Mucosa of rectum (tissue), 2 donors: ENCODE results near the gene CORO2A.
A peak's percentile ranks its signal among the peaks of the same experiment; 100 is the strongest.

ENCODE experiments used
- H3K27ac ChIP-seq, 2 donors: one replicate each; pipeline ENCODE4 v1.7.0; 2013; ENCODE audit warnings: inconsistent platforms in 2 of 2, low read depth in 2 of 2, low read length in 2 of 2
- H3K27me3 ChIP-seq, 2 donors: one replicate each; pipeline ENCODE4 v1.7.0; 2013; ENCODE audit warnings: low read length in 2 of 2; ENCODE audit not compliant: control insufficient read depth in 2 of 2, insufficient read depth in 2 of 2
- H3K36me3 ChIP-seq, 2 donors: one replicate each; pipeline ENCODE4 v1.7.0; 2013; ENCODE audit warnings: low read length in 2 of 2; ENCODE audit not compliant: control insufficient read depth in 2 of 2, insufficient read depth in 2 of 2
- H3K4me1 ChIP-seq, 2 donors: one replicate each; pipeline ENCODE4 v1.7.0; 2013; ENCODE audit warnings: low read length in 2 of 2, mild to moderate bottlenecking in 1 of 2; ENCODE audit not compliant: control insufficient read depth in 2 of 2, insufficient read depth in 2 of 2
- H3K4me3 ChIP-seq, 2 donors: one replicate each; pipeline ENCODE4 v1.7.0; 2013; ENCODE audit warnings: low read length in 2 of 2
- H3K9ac ChIP-seq, 2 donors: one replicate each; pipeline ENCODE4 v1.7.0; 2013; ENCODE audit warnings: low read length in 2 of 2, low read depth in 1 of 2, mild to moderate bottlenecking in 1 of 2
- H3K9me3 ChIP-seq, 2 donors: one replicate each; pipeline ENCODE4 v1.7.0; 2013; ENCODE audit warnings: low read length in 2 of 2; ENCODE audit not compliant: control insufficient read depth in 2 of 2
- donor health status: healthy.
- donor health status: Normal muscosa, but diverticular disease.

CORO2A gene

DNA sequence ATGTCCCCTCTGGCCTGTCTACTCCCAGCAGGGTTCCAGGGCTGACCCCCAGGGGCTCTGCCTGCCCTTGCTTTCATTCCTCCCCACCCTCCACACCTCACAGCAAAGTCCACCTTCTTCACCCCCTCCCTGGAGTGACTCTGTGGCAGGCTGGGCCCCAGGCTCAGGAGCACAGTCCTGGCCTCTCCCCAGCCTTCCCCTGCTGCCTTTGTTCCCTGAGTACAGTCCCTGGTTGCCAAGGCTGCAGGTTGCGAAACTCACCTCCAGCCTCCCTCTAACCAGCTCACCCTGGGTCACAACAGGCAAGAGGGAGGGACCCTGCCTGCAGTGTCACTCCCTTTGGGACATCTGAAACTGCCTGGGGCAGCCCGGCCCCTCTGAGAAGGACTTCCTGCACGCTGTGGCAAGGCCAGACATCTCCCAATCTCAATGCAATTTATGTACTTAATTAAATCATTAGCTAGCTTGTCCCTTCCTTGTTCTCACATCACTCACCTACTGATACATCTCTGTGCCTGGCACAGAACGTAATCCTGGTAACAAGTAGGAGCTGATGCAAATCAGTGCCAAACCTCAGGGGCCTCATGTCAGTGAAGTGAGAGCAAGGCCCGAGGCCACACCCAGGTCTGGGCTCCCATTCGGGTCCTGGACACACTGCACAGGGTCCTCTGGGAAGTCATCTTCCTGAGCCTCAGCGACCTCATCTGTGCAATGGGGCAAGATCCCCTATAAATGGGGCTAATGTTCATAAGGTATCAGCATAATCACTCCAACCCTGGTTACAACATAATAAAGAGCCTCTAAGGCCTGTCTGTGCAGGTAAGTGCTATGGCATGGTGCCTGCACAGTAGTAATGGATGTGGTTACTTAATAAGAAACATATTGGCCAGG is 46.1 kb downstream of the CORO2A start:
- Histone ChIP-seq H3K27me3 (no peaks in the 10 kb centered on the region), H3K27ac (peak overlapping the region; percentile 95 to 98), H3K4me1 (peaks cover 46% of the 10 kb centered on the region in 2 donors), H3K9ac (peak overlapping the region; percentile 66 to 72), H3K9me3 (no peaks in the 10 kb centered on the region), H3K4me3 (no peak overlapping the region), H3K36me3 (peaks cover 0 to 2% of the 10 kb centered on the region in 2 donors)

- Histone ChIP-seq H3K27ac (peak overlapping the region; percentile 95 to 98), H3K9ac (peak overlapping the region in 1 of 2 donors; percentile 33), H3K4me1 (peaks cover 46% of the 10 kb centered on the region in 2 donors), H3K4me3 (peak overlapping the region in 1 of 2 donors; percentile 3), H3K9me3 (no peaks in the 10 kb centered on the region), H3K27me3 (no peaks in the 10 kb centered on the region), H3K36me3 (no peaks in the 10 kb centered on the region)
Measured at GRCh38 chr9:98144631-98145030, 47.8 kb downstream of the CORO2A start.

GRCh38 chr9:98144076-98144475 is 48.4 kb downstream of the CORO2A start:
- H3K27ac ChIP-seq = peak overlapping the region; percentile 95 to 98

GRCh38 chr9:98142925-98143481 is 49.4 kb downstream of the CORO2A start:
- H3K27me3 ChIP-seq = no peaks in the 10 kb centered on the region
- no peaks in the 10 kb centered on the region for H3K36me3 ChIP-seq
- peak overlapping the region; percentile 72 to 77 for H3K9ac ChIP-seq
- peak overlapping the region; percentile 95 to 98 for H3K27ac ChIP-seq
- H3K9me3 ChIP-seq = no peaks in the 10 kb centered on the region
- H3K4me1 ChIP-seq = peaks cover 46% of the 10 kb centered on the region in 2 donors
- H3K4me3 ChIP-seq = peak overlapping the region; percentile 20 to 48

More at GRCh38 chr9:98144076-98144475, 48.4 kb downstream of the CORO2A start:
- H3K27me3 ChIP-seq = no peaks in the 10 kb centered on the region
- peak overlapping the region in 1 of 2 donors; percentile 33 for H3K9ac ChIP-seq
- no peaks in the 10 kb centered on the region for H3K9me3 ChIP-seq
- H3K4me3 ChIP-seq = peak overlapping the region in 1 of 2 donors; percentile 24
- H3K36me3 ChIP-seq = no peaks in the 10 kb centered on the region
- H3K4me1 ChIP-seq = peaks cover 46% of the 10 kb centered on the region in 2 donors

- Histone ChIP-seq H3K4me1 (peaks cover 46% of the 10 kb centered on the region in 2 donors), H3K36me3 (peaks cover 0 to 2% of the 10 kb centered on the region in 2 donors), H3K27ac (peak overlapping the region; percentile 95 to 98), H3K27me3 (no peaks in the 10 kb centered on the region), H3K9me3 (no peaks in the 10 kb centered on the region), H3K4me3 (peak overlapping the region in 1 of 2 donors; percentile 17), H3K9ac (peak overlapping the region; percentile 72 to 77)
Measured at GRCh38 chr9:98142182-98142907, 50.1 kb downstream of the CORO2A start.

DNA sequence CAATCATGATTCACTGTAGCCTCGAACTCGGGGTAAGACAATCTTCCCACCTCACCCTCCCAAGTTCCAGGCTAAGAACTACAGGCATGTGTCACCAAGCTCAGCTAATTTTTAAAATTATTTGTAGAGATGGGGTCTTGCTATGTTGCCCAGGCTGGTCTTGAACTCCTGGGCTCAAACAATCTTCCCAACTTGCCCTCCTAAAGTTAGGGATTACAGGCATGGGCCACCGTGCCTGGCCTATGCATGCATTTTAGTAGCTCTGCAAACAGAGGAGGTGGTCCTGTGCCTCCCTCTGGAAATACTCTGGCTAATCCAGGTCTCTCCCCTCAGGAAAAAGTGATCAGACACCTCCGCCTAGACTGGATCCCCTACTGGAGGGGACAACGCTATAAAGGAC is 51.9 kb downstream of the CORO2A start:
- Histone ChIP-seq H3K9ac (no peak overlapping the region), H3K4me3 (no peak overlapping the region), H3K27ac (no peak overlapping the region), H3K9me3 (no peaks in the 10 kb centered on the region), H3K36me3 (peaks cover 3% of the 10 kb centered on the region in 2 donors), H3K27me3 (no peaks in the 10 kb centered on the region), H3K4me1 (peaks cover 32 to 33% of the 10 kb centered on the region in 2 donors)

GRCh38 chr9:98136489-98136888 is 55.9 kb downstream of the CORO2A start:
- Histone ChIP-seq H3K4me3 (no peak overlapping the region), H3K36me3 (peaks cover 14 to 28% of the 10 kb centered on the region in 2 donors), H3K27me3 (no peaks in the 10 kb centered on the region), H3K27ac (no peak overlapping the region), H3K9me3 (no peaks in the 10 kb centered on the region), H3K9ac (no peak overlapping the region), H3K4me1 (no peaks in the 10 kb centered on the region)

- H3K36me3 ChIP-seq = peaks cover 14 to 28% of the 10 kb centered on the region in 2 donors
- H3K9me3 ChIP-seq = no peaks in the 10 kb centered on the region
- no peaks in the 10 kb centered on the region for H3K27me3 ChIP-seq
- no peak overlapping the region for H3K4me3 ChIP-seq
- H3K4me1 ChIP-seq = no peaks in the 10 kb centered on the region
- no peak overlapping the region for H3K9ac ChIP-seq
- no peak overlapping the region for H3K27ac ChIP-seq
Measured at GRCh38 chr9:98135938-98136337, 56.5 kb downstream of the CORO2A start.

GRCh38 chr9:98135558-98135934 is 56.9 kb downstream of the CORO2A start:
- Histone ChIP-seq H3K36me3 (peaks cover 14 to 28% of the 10 kb centered on the region in 2 donors), H3K9ac (no peak overlapping the region), H3K4me3 (no peak overlapping the region), H3K4me1 (no peaks in the 10 kb centered on the region), H3K9me3 (no peaks in the 10 kb centered on the region), H3K27ac (no peak overlapping the region), H3K27me3 (no peaks in the 10 kb centered on the region)
